Endodermal cell (in vitro differentiated cells): ENCODE measurements around the gene CCDC158. TPM values are rescaled to one million over a fixed set of nuclear protein-coding genes. Genes with fewer than 3 reads are reported as not detected.

ENCODE experiments used
- DNase-seq: peaks from one replicate; pipeline ENCODE4 v3.0.0-alpha.2; 2017
- H3K27ac ChIP-seq: 2 replicates; pipeline ENCODE4 v1.5.1; 2013; ENCODE audit warnings: mild to moderate bottlenecking, low read depth, low read length, moderate library complexity
- H3K27me3 ChIP-seq: 2 replicates; pipeline ENCODE4 v1.6.1; 2013; ENCODE audit warnings: mild to moderate bottlenecking, low read length, moderate library complexity; ENCODE audit not compliant: insufficient read depth, control insufficient read depth, poor library complexity, severe bottlenecking
- H3K36me3 ChIP-seq: 2 replicates; pipeline ENCODE4 v1.7.0; 2013; ENCODE audit warnings: mild to moderate bottlenecking, low read length, moderate library complexity; ENCODE audit not compliant: control insufficient read depth, insufficient read depth
- H3K4me1 ChIP-seq: one replicate; pipeline ENCODE4 v1.7.0; 2013; ENCODE audit warnings: low read length; ENCODE audit not compliant: control insufficient read depth, insufficient read depth
- H3K4me3 ChIP-seq: 2 replicates; pipeline ENCODE4 v1.5.1; 2013; ENCODE audit warnings: mild to moderate bottlenecking, low read length, moderate library complexity
- H3K9ac ChIP-seq: 2 replicates; pipeline ENCODE4 v1.6.1; 2013; ENCODE audit warnings: mild to moderate bottlenecking, low read length, moderate library complexity; ENCODE audit not compliant: poor library complexity, severe bottlenecking; ENCODE audit errors: extremely low read depth
- H3K9me3 ChIP-seq: 2 replicates; pipeline ENCODE4 v1.6.1; 2013; ENCODE audit warnings: mild to moderate bottlenecking, low read length, moderate library complexity; ENCODE audit not compliant: control insufficient read depth
- H3K27ac Mint-ChIP-seq: 2 replicates; pipeline ENCODE4 v1.8.0; 2020; ENCODE audit warnings: mixed read lengths
- H3K27me3 Mint-ChIP-seq: 2 replicates; pipeline ENCODE4 v1.8.0; 2021; ENCODE audit warnings: mild to moderate bottlenecking, mixed read lengths; ENCODE audit not compliant: insufficient read depth
- H3K36me3 Mint-ChIP-seq: 2 replicates; pipeline ENCODE4 v1.8.0; 2020; ENCODE audit warnings: low read depth, mixed read lengths
- H3K4me1 Mint-ChIP-seq: 2 replicates; pipeline ENCODE4 v1.8.0; 2020; ENCODE audit warnings: mixed read lengths
- H3K4me3 Mint-ChIP-seq: 2 replicates; pipeline ENCODE4 v1.8.0; 2020; ENCODE audit warnings: mild to moderate bottlenecking, moderate library complexity, mixed read lengths
- H3K9me3 Mint-ChIP-seq: 2 replicates; pipeline ENCODE4 v1.8.0; 2020; ENCODE audit warnings: mild to moderate bottlenecking, mixed read lengths
- WGBS, 2 experiments: methylation state at CpG; one replicate each; pipeline versions ENCODE4 v1.1.5 to v1.1.7; 2013; ENCODE audit warnings: missing lambda C conversion rate in 2 of 2, mixed read lengths in 1 of 2; ENCODE audit not compliant: insufficient coverage in 1 of 2, insufficient read length in 1 of 2; 5-methylcytosine and 5-hydroxymethylcytosine counted together
- total RNA-seq, 2 donors: library from RNA; stranded (reverse); fragmentation: NEBNext Ultra II Directional in 1 of 2; extraction: Animal tissue kit (Norgen Biotek cat#: 25700) in 1 of 2; gene quantifications; 2 replicates in 1 of 2; 3 replicates in 1 of 2; pipeline ENCODE4 v1.2.1, GENCODE V29; 2021
- TF ChIP-seq, protein P1 (sequence below): fragments of 200-600 bp; sonication (generic); conservative IDR thresholded peaks from 2 replicates; pipeline ENCODE4 v1.5.0; 2021; ENCODE audit warnings: antibody characterized with exemption, mild to moderate bottlenecking

CCDC158 gene
- total RNA-seq, 2 donors from 2014 or later: not detected

DNA sequence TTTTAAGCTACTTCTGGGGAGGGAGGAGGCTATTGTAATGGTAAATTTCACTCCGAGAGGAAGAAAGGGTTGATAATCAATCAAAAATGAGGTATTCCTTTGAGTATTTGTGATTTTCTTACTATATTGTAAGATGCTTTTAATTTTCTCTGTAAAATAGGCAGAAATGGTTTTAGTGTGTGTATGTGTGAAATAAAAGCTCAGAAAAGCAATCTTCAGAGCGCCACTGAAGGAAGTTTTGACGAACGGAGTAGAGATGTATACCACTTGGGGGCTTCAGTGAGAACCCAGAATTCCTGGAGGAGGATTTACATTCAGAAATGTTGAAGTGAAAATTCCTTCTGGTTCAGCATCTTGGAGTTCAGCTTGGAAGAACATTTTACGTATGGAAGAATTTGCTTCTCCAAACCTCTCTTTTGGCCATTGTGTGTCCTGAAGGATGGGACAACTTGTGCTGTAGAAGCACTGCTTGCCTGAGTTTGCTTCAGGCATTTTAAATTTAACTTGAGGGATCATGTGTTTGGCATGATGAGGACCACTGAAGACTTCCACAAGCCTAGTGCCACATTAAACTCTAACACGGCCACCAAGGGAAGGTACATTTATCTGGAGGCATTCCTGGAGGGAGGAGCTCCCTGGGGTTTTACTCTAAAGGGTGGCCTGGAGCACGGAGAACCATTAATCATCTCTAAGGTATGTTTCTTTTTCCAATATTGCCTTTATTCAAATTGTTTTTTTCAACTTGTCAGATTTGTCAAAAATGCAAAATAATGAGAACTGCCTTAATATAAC, 14.8 kb upstream of the CCDC158 start:
- peak overlapping the region; percentile 76 for H3K4me3 ChIP-seq
- no peaks in the 10 kb centered on the region for H3K27me3 ChIP-seq
- TF ChIP-seq, protein P1, sequence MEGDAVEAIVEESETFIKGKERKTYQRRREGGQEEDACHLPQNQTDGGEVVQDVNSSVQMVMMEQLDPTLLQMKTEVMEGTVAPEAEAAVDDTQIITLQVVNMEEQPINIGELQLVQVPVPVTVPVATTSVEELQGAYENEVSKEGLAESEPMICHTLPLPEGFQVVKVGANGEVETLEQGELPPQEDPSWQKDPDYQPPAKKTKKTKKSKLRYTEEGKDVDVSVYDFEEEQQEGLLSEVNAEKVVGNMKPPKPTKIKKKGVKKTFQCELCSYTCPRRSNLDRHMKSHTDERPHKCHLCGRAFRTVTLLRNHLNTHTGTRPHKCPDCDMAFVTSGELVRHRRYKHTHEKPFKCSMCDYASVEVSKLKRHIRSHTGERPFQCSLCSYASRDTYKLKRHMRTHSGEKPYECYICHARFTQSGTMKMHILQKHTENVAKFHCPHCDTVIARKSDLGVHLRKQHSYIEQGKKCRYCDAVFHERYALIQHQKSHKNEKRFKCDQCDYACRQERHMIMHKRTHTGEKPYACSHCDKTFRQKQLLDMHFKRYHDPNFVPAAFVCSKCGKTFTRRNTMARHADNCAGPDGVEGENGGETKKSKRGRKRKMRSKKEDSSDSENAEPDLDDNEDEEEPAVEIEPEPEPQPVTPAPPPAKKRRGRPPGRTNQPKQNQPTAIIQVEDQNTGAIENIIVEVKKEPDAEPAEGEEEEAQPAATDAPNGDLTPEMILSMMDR: peak; percentile 37
- Mint-ChIP-seq H3K9me3 (no peaks in the 10 kb centered on the region), H3K27ac (peak overlapping the region; percentile 72), H3K27me3 (no peaks in the 10 kb centered on the region), H3K4me3 (peak overlapping the region; percentile 53), H3K36me3 (no peaks in the 10 kb centered on the region), H3K4me1 (peaks cover 18% of the 10 kb centered on the region)
- H3K9ac ChIP-seq: peak overlapping the region; percentile 28
- WGBS, 2 experiments: 26 to 44% methylated on average over 4 to 7 of the region's 7 CpGs
- H3K36me3 ChIP-seq: no peaks in the 10 kb centered on the region
- peak overlapping the region; percentile 92 for H3K27ac ChIP-seq
- DNase-seq: no peak
- H3K9me3 ChIP-seq: no peaks in the 10 kb centered on the region
- H3K4me1 ChIP-seq: peaks cover 11% of the 10 kb centered on the region

DNA sequence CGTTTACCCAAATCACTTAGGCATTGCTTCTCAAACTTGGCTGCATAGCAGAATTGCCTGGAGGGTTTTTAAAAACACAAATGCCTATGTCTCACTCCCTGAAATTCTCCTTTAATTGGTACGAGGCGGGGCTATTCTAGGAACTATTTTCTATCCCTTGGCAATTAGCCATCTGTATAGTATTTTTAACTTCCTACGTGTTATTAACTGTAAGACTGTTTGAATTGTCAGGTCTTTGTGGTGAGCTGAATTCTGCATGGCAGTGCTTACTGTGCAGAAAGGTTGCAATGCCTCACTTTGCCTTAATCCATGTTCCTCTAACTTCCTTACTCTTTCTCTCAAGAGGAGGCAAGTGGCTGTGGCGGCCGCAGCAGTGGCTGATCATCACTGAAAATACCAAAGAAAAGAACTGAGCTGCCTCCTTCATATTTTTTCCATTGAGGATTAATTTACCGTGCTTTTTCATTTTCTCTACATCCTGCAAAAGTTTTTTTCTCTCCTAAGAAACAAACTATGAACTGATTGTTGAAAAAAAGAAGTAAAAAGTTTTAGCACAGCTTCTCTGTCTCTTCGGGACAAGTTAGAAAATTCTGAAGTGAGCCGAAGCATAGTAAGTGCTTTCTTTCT, 14.1 kb upstream of the CCDC158 start, which contains the start of gene SHROOM3:
SHROOM3 (plus strand) TSS at position 329 of the 627 bp plus-strand sequence. CDS start 824 bp downstream, outside the sequence.
- H3K36me3 Mint-ChIP-seq: no peaks in the 10 kb centered on the region
- TF ChIP-seq, protein P1: no peak
- Histone ChIP-seq H3K4me3 (peak within 1 kb of the TSS; percentile 76), H3K27me3 (no peaks in the 10 kb centered on the region), H3K36me3 (no peaks in the 10 kb centered on the region), H3K4me1 (peaks cover 11% of the 10 kb centered on the region), H3K27ac (peak within 1 kb of the TSS; percentile 92), H3K9ac (peak within 1 kb of the TSS; percentile 28), H3K9me3 (no peaks in the 10 kb centered on the region)
- H3K27ac Mint-ChIP-seq: peak within 1 kb of the TSS; percentile 72
- H3K4me3 Mint-ChIP-seq: peak within 1 kb of the TSS; percentile 53
- no peaks in the 10 kb centered on the region for H3K27me3 Mint-ChIP-seq
- WGBS, 2 experiments: 20 to 30% methylated on average over 5 to 9 of the region's 9 CpGs
- DNase-seq: peak; percentile 64
- H3K9me3 Mint-ChIP-seq: no peaks in the 10 kb centered on the region
- H3K4me1 Mint-ChIP-seq: peaks cover 18% of the 10 kb centered on the region

DNA sequence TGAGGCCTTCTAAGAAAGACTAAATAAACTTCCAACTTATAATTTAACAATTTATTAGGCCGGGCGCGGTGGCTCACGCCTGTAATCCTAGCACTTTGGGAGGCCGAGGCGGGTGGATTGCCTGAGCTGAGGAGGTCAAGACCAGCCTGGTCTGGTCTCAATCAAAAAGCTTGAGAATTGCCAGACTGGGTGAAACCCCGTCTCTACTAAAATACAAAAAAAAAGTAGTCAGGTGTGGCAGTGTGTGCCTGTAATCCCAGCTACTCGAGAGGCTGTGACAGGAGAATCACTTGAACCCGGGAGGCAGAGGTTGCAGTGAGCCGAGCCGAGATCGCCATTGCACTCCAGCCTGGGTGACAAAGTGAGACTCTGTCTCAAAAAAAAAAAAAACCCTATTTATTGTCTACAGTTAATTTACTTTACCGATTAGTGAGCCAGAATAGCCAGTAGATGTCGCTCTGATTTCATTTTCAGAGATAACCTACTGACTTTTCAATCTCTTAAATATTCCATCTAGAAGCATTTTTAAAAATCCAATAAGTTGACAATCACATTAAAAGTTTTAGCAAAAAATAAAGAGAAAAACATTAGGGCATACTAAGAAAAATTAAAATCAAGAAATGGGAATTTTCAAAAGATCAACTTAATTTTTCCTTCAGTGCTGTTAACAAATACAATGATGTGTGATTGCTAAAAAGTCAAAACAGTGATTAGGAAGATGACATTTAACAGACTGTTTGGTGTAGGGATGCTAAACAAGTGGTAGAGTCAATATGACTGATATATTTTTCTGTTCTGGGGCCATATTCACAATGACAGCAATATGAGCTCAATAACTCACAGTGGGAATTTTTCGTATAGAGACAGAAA, 9.8 kb upstream of the CCDC158 start:
- H3K9me3 Mint-ChIP-seq: no peaks in the 10 kb centered on the region
- peaks cover 10% of the 10 kb centered on the region for H3K4me1 ChIP-seq
- no peaks in the 10 kb centered on the region for H3K36me3 ChIP-seq
- no peaks in the 10 kb centered on the region for H3K27me3 ChIP-seq
- no peak overlapping the region for H3K9ac ChIP-seq
- no peaks in the 10 kb centered on the region for H3K27me3 Mint-ChIP-seq
- H3K4me1 Mint-ChIP-seq: peaks cover 13% of the 10 kb centered on the region
- no peaks in the 10 kb centered on the region for H3K9me3 ChIP-seq
- H3K27ac Mint-ChIP-seq: peak overlapping the region; percentile 39
- DNase-seq: peak; percentile 61
- WGBS, 2 experiments: 53 to 55% methylated on average over 15 of the region's 15 CpGs
- no peaks in the 10 kb centered on the region for H3K36me3 Mint-ChIP-seq
- TF ChIP-seq, protein P1: peak; percentile 90
- H3K27ac ChIP-seq: no peak overlapping the region
- H3K4me3 ChIP-seq: no peak overlapping the region
- no peak overlapping the region for H3K4me3 Mint-ChIP-seq
